HG02763 (cell line): ENCODE data around the gene ALOX5AP.

ENCODE experiments used
- ATAC-seq: cut with Tn5 transposase; IDR thresholded peaks from one replicate; pipeline ENCODE4 v1.9.1; 2021; ENCODE audit warnings: mild to moderate bottlenecking, moderate library complexity; ENCODE audit not compliant: unreplicated experiment

ALOX5AP gene

GRCh38 chr13:30792285-30793000, 57.1 kb downstream of the ALOX5AP start:
- no peak for ATAC-seq

DNA sequence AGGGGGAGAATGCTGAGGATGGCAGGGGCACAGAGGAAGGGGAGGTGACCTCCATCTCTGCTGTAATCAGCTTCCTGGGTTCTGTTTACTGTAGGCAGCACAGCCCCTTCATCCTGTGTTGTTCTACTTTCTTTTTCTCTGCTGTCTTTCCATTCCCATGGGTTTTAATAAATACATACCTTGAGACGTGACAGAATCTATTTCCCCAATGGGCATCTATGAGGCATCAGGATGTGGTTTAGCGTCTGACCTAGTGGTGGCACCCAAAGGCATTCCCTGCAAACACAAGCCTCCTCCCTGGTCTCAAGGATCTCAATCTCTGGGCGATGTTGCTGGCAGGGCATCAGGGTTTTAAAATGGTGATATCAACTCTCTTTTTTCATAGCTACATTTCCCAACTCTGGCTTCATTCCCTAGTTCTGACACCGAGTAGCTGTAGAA, 60.8 kb downstream of the ALOX5AP start:
- no peak for ATAC-seq

DNA sequence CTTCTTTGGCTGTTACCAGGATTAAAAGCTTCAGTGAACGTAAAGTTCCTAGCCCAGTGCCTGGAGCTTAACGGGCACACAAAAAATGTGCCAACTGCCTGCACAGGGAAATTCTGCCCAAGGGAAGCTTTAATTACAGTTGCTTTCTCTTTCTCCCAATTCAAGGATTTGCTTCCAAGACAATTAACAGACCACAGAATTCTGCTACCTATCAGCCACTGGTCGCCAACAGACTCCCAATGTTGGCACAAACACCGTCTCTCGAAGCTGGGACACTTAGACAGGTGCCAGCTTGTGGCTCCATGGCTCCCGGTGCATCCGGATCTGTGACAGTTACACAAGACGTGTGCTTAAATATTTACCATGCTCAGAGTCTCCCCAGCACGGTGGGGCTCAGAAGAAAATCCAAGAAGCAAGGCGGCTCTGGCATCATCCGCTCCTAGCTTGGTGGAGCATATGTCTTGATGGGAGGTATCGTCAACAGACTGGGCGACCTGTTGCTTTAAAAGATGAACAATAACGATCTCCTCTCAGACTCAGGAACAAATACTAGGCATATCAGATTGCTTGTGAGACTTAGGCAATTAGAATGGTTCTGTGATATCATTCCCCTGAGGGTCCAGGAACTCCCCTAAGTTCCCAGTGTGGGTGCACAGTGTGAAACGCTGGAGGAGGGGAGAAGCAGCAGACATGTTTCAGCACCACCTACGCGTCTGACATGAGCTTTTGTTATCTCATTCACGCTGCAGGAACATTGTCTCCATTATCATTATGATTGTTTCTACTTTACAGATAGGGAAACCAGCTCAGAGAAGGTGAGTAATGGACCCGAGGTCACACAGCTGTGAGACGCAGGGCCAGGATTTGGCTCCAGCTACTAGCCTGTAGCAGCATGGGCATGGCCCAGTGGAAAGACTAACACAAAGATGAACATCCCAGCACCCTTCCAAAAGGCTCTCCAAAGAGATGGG, 61.6 kb downstream of the ALOX5AP start:
- ATAC-seq = no peak

DNA sequence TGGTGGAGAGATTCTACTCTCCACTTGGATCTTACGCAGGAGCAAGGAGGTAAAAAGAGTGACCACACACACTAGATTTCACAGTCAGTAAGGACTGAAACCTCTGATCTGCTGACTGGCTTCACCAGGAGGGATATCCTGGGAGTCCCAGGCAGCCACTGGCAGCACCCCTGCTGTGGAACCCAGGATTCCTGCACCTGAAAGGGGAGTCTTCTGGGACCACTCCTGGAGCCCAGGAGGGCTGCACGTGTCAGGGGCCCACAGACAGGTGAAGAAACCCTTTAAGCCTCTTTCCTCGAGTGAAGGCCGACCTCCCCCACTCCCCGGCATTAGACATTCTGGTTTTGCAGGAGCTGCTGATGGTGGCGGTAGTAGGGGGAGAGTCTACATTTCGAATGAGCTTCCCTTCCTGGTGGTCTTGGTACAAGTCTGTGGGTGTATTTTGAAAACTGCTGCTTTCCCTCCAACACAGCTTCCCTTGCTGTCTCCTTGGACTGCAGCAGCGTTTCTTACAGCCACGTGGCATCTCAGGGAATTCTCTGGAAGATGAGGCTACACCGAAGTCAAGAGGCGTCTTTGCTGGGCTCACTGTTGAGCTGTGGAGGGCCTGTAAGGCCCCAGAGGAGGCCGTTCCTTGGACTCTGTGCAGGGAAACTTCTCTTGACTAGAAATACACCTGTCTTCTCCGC, 62.6 kb downstream of the ALOX5AP start:
- no peak for ATAC-seq

DNA sequence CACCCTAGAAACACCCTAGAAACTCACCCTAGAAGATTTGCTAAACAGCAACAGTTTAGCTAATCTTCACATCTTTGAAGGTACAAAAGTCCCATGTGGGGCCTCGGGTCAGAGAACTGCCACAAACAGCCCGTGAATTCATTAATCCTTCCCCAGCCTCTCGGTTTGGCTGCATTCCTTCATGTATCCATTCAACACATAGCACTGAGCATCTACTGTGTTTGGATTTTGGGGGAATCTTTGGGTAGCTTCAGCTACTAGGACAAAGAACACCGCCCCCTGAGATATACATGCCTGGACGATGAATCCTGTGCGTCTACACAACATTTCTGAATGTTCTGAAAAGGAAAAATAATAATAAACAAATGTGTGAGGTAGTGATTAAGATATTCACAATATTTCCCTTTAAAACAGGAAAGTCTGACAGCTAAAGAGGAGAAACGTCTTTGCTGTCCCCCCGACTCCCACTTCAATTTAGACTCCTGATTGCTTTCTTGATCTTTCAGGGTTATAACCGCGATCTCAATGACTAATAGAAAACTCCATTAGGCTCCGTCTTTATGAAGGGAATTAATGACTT, 63.5 kb downstream of the ALOX5AP start:
- no peak for ATAC-seq

DNA sequence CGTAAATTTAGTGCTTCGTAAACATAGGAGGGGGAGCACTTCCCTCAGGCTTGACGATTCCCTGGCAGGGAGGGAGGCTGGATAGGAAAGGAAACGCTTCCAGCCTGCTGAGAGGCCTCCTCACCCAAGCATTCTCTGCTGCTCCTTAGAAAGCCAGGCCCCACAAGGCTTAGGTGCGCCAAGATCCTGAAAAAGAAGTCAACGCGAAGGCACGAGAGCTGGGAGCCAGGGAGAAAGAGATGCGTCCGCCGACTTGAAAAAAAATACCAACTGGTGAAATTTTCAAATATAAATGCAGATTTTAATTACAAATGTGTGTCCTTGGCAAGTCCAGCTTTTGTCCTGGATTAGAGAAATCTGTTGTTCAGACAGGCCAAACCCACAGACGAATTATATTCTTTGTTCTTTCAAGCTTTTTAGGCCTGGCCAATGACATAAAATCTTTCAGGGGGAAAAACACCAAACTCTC, 64.0 kb downstream of the ALOX5AP start:
- no peak for ATAC-seq

- ATAC-seq = no peak
Measured at GRCh38 chr13:30800107-30800506, 64.8 kb downstream of the ALOX5AP start.

GRCh38 chr13:30802501-30802900, 67.2 kb downstream of the ALOX5AP start:
- ATAC-seq = no peak

GRCh38 chr13:30802953-30803478, 67.7 kb downstream of the ALOX5AP start:
- peak; percentile 94 for ATAC-seq

DNA sequence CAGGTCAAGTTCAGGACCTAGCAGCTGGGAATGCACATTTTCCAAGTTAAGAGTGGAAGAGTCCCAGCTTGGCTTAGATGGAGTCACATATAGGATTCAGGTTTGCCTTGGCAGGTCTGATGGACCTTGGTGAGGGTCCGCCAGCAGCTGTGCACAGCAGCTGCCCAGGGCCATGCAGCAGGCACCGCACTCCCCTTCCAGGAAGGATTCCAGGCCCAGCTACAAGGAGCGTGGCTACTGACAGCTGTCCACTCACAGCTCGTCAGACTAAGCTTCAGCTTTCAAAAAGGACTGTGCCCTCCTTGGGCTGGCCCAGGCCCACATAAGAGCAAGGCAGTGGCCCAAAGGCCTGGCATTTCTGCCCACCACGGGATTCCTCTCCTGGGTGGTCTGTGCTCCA, 68.4 kb downstream of the ALOX5AP start:
- ATAC-seq = no peak

DNA sequence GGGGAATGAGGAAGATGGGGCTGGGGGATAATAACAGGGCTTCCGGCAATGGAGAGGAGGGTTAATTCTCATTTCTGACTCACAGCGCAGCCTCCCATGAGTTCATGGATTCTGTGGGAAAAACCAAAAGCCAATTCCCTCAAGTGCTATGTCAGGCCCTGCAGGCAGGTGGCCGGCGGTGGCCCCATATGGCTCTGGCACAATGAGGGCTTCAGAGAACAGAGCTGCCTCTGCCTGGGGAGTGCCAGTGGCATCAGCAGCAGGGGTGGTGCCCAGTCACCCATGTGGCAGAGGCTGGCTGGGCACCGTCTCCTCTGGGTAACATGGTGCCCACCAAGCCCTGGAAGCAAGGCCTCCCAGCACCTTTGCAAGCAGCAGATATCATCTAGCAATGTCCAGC, 69.1 kb downstream of the ALOX5AP start:
- ATAC-seq = no peak

GRCh38 chr13:30805132-30805537, 69.8 kb downstream of the ALOX5AP start:
- no peak for ATAC-seq

DNA sequence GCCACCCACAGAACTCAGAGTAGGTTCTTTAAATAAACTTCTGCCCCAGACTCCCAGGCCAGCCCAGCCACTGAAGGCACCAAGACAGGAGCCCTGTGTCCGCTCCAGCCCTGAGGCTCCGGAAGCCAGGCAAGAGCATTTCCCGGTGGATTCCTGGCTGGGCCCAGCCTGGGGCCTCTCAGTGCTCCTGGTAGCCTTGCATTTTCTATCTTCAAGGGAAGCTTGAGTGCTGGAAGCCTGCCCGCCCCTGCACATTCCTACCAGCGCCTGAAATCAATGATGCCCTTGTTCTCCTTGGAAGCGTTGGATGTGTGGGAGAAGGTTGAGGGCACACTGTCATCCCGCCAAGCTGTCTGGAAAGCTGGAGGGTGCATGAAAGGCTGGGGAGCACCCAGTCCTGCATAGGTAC, 70.3 kb downstream of the ALOX5AP start:
- no peak for ATAC-seq

- no peak for ATAC-seq
Measured at GRCh38 chr13:30806784-30807183, 71.4 kb downstream of the ALOX5AP start.

DNA sequence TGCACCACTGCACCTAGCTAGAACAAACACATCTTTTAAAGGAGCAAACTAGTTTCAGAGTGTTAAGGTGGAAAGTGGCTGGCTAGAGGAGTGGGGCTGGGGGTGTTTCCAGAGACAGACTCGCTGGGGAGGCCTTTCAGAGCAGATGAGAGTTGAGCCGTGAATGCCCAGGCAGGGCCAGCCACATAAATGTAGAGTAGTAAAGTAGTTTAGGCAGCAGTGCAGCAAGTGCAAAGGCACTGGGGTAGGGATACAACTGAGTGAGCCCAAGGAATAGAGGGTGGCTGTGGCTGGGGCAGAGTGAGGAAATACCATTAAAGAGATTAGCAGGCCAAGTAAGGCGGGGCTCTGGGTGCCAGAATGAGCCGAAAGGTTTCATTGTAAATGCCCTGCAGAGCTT, 72.0 kb downstream of the ALOX5AP start:
- ATAC-seq = no peak

DNA sequence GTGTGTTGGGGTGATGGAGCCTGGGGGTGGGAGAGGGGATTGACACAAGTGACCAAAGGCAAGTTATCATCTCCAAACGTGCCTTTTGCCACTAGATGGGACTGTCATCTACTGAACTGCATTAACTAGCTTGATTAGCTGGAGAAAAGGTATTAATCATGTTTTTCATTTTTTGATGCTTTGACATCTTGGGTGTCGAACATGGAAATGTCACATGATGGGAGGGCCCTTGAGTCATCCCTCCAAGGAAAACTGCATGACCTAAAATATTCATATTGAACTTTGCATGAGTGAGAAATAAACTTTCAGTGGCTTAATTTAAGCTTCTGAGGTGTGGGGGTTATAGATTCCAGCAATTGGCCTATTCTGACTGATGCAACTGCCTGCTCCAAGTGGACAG, 73.3 kb downstream of the ALOX5AP start:
- no peak for ATAC-seq

DNA sequence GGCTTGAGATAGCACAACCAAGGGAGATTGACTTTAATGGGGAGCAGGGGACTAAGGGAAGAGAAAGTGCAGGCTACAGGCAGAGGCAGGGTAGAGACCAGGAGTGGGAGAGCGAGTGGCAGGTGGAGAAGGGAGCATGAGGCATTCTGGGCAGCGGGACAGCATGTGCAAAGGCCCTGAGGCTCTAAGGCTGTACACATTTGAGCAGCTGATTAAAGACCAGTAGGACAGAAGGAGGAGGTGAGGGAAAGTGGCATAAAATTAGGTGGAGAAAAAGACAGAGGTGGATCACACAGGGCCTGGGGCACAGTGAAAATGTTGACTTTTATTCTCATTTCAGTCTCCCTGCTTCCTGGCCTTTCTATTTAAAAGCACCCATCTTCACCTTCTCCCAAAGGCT, 74.4 kb downstream of the ALOX5AP start:
- no peak for ATAC-seq

- no peak for ATAC-seq
Measured at GRCh38 chr13:30810261-30810701, 74.9 kb downstream of the ALOX5AP start.

DNA sequence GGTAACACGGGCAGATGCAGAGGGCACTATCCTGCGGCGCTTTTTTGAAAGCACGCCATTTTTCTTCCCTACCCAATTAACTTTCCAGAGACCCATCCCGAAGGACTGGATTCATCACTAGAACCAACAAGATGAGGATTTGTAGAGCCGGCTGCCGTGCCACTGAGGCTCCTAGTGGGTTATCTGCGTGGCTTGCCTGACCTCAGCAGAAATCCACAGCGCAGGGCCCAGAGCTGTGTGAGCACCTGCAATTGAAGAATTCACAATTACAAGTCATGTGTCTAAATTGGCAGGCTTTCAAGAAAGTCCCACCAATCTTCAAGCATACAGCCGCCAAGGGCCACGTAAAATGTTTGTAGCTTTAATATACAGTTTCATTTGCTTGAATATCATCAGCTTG, 75.5 kb downstream of the ALOX5AP start:
- no peak for ATAC-seq
